K562 (cell line): ENCODE data around the gene SATB2. TPM values are rescaled to one million over a fixed set of nuclear protein-coding genes. Genes with fewer than 3 reads are reported as not detected.

Source experiments
- ATAC-seq: fragments of 200-7000 bp; cut with Tn5 transposase; 3 replicates; pipeline ENCODE4 v1.9.1; 2020; ENCODE audit warnings: moderate library complexity
- BruUV-seq: library from RNA; stranded (reverse); fragments of 400-500 nt; replicated peaks from 2 replicates; lab custom pipeline; 2021; lab: Mats Ljungman, UMichigan
- CTCF ChIA-PET: fragments of 300-600 bp; formaldehyde crosslinking; extraction: SDS; loops from one replicate; lab custom pipeline; 2021; ENCODE audit warnings: low intra/inter-chr PET ratio; lab: Yijun Ruan, JAX
- POLR2A ChIA-PET: fragments of 300-600, 350-650 bp; sonication (Branson Sonifier 250); formaldehyde crosslinking; extraction: SDS; loops from one replicate; lab custom pipeline; 2021; ENCODE audit warnings: antibody characterized with exemption, inconsistent platforms; lab: Yijun Ruan, JAX
- DNase-seq, 4 experiments: peaks; one replicate each; pipeline versions ENCODE4 v3.0.0 to v3.0.0-alpha.2; 2011 to 2018; ENCODE audit warnings: low spot score in 3 of 4, mixed read lengths in 3 of 4; ENCODE audit errors: extremely low read depth in 1 of 4
- FAIRE-seq: peaks from 2 replicates; lab custom pipeline; 2011; peaks lifted over from hg19 to GRCh38; lab: Jason Lieb, UNC
- H2AFZ ChIP-seq: 2 replicates; pipeline ENCODE4 v1.6.0; 2011; ENCODE audit warnings: low read depth, low read length, control low read depth, inconsistent platforms
- H3K27ac ChIP-seq: fragments of 200-600 bp; 3 replicates; pipeline ENCODE4 v1.8.0; 2011; ENCODE audit warnings: low read depth, mild to moderate bottlenecking, control low read depth, inconsistent platforms, low read length, moderate library complexity, mixed read lengths; ENCODE audit errors: extremely low read depth
- H3K27me3 ChIP-seq, 2 experiments: fragments of 300-600 bp in 1 of 2; 2 replicates in 1 of 2; 3 replicates in 1 of 2; pipeline versions ENCODE4 v1.6.0 to v1.8.0; 2011; ENCODE audit warnings: inconsistent platforms in 2 of 2, low read length in 2 of 2, mild to moderate bottlenecking in 1 of 2, mixed read lengths in 1 of 2, moderate library complexity in 1 of 2; ENCODE audit not compliant: control insufficient read depth in 2 of 2, insufficient read depth in 2 of 2
- H3K36me3 ChIP-seq: fragments of 300-600 bp; 3 replicates; pipeline ENCODE4 v1.8.0; 2011; ENCODE audit warnings: mild to moderate bottlenecking, low read length, inconsistent platforms; ENCODE audit not compliant: control insufficient read depth, insufficient read depth
- H3K4me1 ChIP-seq, 2 experiments: fragments of 200-600 bp in 1 of 2; replicated peaks in 1 of 2; 2 replicates in 1 of 2; 3 replicates in 1 of 2; pipeline versions ENCODE4 v1.5.1 to v1.8.0; 2011; ENCODE audit warnings: inconsistent platforms in 2 of 2, low read length in 2 of 2, mild to moderate bottlenecking in 1 of 2, mixed read lengths in 1 of 2, moderate library complexity in 1 of 2; ENCODE audit not compliant: control insufficient read depth in 2 of 2, insufficient read depth in 2 of 2
- H3K4me2 ChIP-seq: 2 replicates; pipeline ENCODE4 v1.6.1; 2011; ENCODE audit warnings: low read length, control low read depth, inconsistent platforms, mixed read lengths; ENCODE audit not compliant: insufficient read depth
- H3K4me3 ChIP-seq: fragments of 200-600 bp; sonication (generic), shearing (Covaris generic); 2 replicates; pipeline ENCODE4 v1.5.1; 2016; ENCODE audit warnings: control low read depth, inconsistent platforms
- H3K79me2 ChIP-seq: fragments of 200-600 bp; 3 replicates; pipeline ENCODE4 v1.8.0; 2011; ENCODE audit warnings: low read length, inconsistent platforms; ENCODE audit not compliant: control insufficient read depth, insufficient read depth
- H3K9ac ChIP-seq, 2 experiments: 2 replicates each; pipeline versions ENCODE4 v1.6.0 to v1.6.1; 2011; ENCODE audit warnings: low read depth in 2 of 2, low read length in 2 of 2, control low read depth in 1 of 2, inconsistent platforms in 1 of 2, mild to moderate bottlenecking in 1 of 2, mixed read lengths in 1 of 2; ENCODE audit not compliant: insufficient read depth in 1 of 2
- H3K9me1 ChIP-seq: one replicate; pipeline ENCODE4 v1.6.0; 2011; ENCODE audit warnings: inconsistent platforms, mild to moderate bottlenecking, low read length, moderate library complexity; ENCODE audit not compliant: control insufficient read depth, insufficient read depth
- H3K9me3 ChIP-seq: replicated peaks from 2 replicates; pipeline ENCODE4 v1.5.1; 2011; ENCODE audit warnings: low read depth, low read length, inconsistent platforms; ENCODE audit not compliant: control insufficient read depth, insufficient read depth
- H4K20me1 ChIP-seq: replicated peaks from 2 replicates; pipeline ENCODE4 v1.6.1; 2011; ENCODE audit warnings: low read length, inconsistent platforms, mixed read lengths; ENCODE audit not compliant: control insufficient read depth, insufficient read depth
- AFF1 ChIP-seq, 2 experiments: fragments of 450-650 bp; IDR thresholded peaks; 2 replicates each; pipeline ENCODE4 v1.6.1; 2018; ENCODE audit warnings: mild to moderate bottlenecking in 2 of 2, low read depth in 1 of 2; ENCODE audit not compliant: partially characterized antibody in 2 of 2
- CHCHD3 ChIP-seq: fragments of 250-450 bp; sonication (Bioruptor Pico); IDR thresholded peaks from 2 replicates; pipeline ENCODE4 v2.1.2; 2022; ENCODE audit warnings: mild to moderate bottlenecking
- FOSL1 ChIP-seq: fragments of 200-800 bp; sonication (Bioruptor generic); conservative IDR thresholded peaks from 2 replicates; pipeline ENCODE4 v1.6.1; 2016; ENCODE audit warnings: missing genetic modification characterization, missing compliant biosample characterization
- JUND ChIP-seq, 2 experiments: IDR thresholded peaks; 2 replicates in 1 of 2; 3 replicates in 1 of 2; pipeline ENCODE4 v1.6.1; 2011; ENCODE audit warnings: borderline replicate concordance in 2 of 2, low read depth in 2 of 2, low read length in 2 of 2, improper control_type of control experiment in 1 of 2, missing biosample characterization in 1 of 2, missing genetic modification characterization in 1 of 2, missing genetic modification reagents in 1 of 2
- PRDM10 ChIP-seq: fragments of 450-650 bp; IDR thresholded peaks from 2 replicates; pipeline ENCODE4 v1.6.1; 2018; ENCODE audit not compliant: partially characterized antibody
- ZFP1 ChIP-seq: fragments of 450-650 bp; formaldehyde crosslinking; IDR thresholded peaks from 2 replicates; pipeline ENCODE4 v1.4.0; 2020; ENCODE audit warnings: mild to moderate bottlenecking, mixed read lengths
- ZHX1 ChIP-seq: fragments of 150-350 bp; conservative IDR thresholded peaks from 2 replicates; pipeline ENCODE4 v1.6.1; 2014; ENCODE audit warnings: low read length
- ZNF121 ChIP-seq: sonication (generic); formaldehyde crosslinking; conservative IDR thresholded peaks from 2 replicates; pipeline ENCODE4 v1.8.0; 2022; ENCODE audit warnings: missing genetic modification reagents
- WGBS: fragments of 100-300 bp; shearing (Covaris generic); methylation state at CpG from one replicate; pipeline ENCODE4 v1.1.6; 2016; ENCODE audit warnings: low coverage, mixed read lengths; ENCODE audit not compliant: insufficient coverage; ENCODE audit errors: missing lambda C conversion rate; 5-methylcytosine and 5-hydroxymethylcytosine counted together
- in situ Hi-C: fragments of 300-500 bp; cut with MboI; formaldehyde crosslinking; loops from 4 replicates; pipeline ENCODE4 v1.15.0; 2018; ENCODE audit warnings: inconsistent platforms, mixed read lengths
- intact Hi-C: fragments of 100-400 bp; cut with micrococcal nuclease; formaldehyde crosslinking; loops from 2 replicates; pipeline ENCODE4 v1.14.2; 2022
- polyA plus RNA-seq, 8 experiments: library from polyadenylated mRNA; depleted of rRNA in 4 of 8; stranded (reverse) in 5 of 8; unstranded in 3 of 8; fragments of >200 nt; fragmentation: Nextera tagmentation in 2 of 8; fragmentation: Illumina TruSeq in 1 of 8; extraction: Ambion mirVana in 2 of 8; extraction: Trizol in 1 of 8; gene quantifications; 2 replicates each; pipeline versions ENCODE4 v1.2.1 to v1.2.3, GENCODE V29; 2011 to 2014; ENCODE audit warnings: inconsistent platforms in 1 of 8, missing spikeins in 1 of 8
- total RNA-seq, 7 experiments: library from RNA; depleted of rRNA in 6 of 7; stranded (reverse); fragments of >200 nt in 6 of 7; fragmentation: Illumina TruSeq in 2 of 7; extraction: Trizol in 2 of 7; gene quantifications; 2 replicates each; pipeline versions ENCODE4 v1.2.1 to v1.2.3, GENCODE V29; 2011 to 2021; ENCODE audit warnings: low replicate concordance in 1 of 7

SATB2 gene
- total and polyA plus RNA-seq, 9 of the 15 experiments (the other 6 are each of a cell fraction or from before 2014, with no cell fraction given) = 4.5 to 34.0 (median 15.1) TPM

GRCh38 chr2:199228887-199229819 lies 228.6 kb downstream of the SATB2 start:
- no TSS peak for BruUV-seq
- no peak for FAIRE-seq
- no peak overlapping the region for H3K9ac ChIP-seq
- intact Hi-C loops (no loop called here), in situ Hi-C loops (no loop called here)
- ChIA-PET CTCF (no interaction called here), POLR2A (interaction anchor here (0.6 to 1.0 kb wide), 2 partner anchors 23 to 114 kb away, joined by 3 to 4 read pairs; no protein-coding TSS in a partner anchor)
- H3K4me1 ChIP-seq = no peaks in the 10 kb centered on the region; a peak in 1 of 5 replicates
- no peak overlapping the region for H3K27ac ChIP-seq
- H3K79me2 ChIP-seq = no peaks in the 10 kb centered on the region
- H3K9me3 ChIP-seq = no peaks in the 10 kb centered on the region
- peak in 3 of 4 experiments; percentile 8 to 37 (median 10) for DNase-seq
- ATAC-seq = peak; percentile 77
- no peak overlapping the region for H2AFZ ChIP-seq
- H3K4me2 ChIP-seq = no peak overlapping the region
- no peaks in the 10 kb centered on the region for H3K36me3 ChIP-seq
- whole genome bisulfite sequencing = under 1% methylated on average over 16 of the region's 19 CpGs
- no peaks in the 10 kb centered on the region for H3K27me3 ChIP-seq
- no peaks in the 10 kb centered on the region for H3K9me1 ChIP-seq
- no peak overlapping the region for H3K4me3 ChIP-seq
- H4K20me1 ChIP-seq = no peaks in the 10 kb centered on the region
- no peak for TF ChIP-seq ZHX1
- no peak for TF ChIP-seq PRDM10
- no peak for TF ChIP-seq ZFP1 (CRISPR knock-in tag)
- TF ChIP-seq ZNF121 (CRISPR knock-in tag) = no peak
- peak; percentile 90 for TF ChIP-seq FOSL1 (tag)
- no peak for TF ChIP-seq CHCHD3 (CRISPR knock-in tag)
- peak; percentile 82 for TF ChIP-seq JUND (IDR thresholded peaks at IDR 0.05; ENCODE audit: borderline replicate concordance, low read depth, low read length)
- TF ChIP-seq JUND (tag; IDR thresholded peaks at IDR 0.05; ENCODE audit: borderline replicate concordance, low read depth, low read length) = peak; percentile 79; the same call in 1 of the 3 replicates
- TF ChIP-seq AFF1 (IDR thresholded peaks at IDR 0.05; ENCODE audit: low read depth in 1 of 2, partially characterized antibody in 2 of 2) = no peak
